HCT116 (cell line): ENCODE data around the gene ADRM1. TPM values are rescaled to one million over a fixed set of nuclear protein-coding genes. Genes with fewer than 3 reads are reported as not detected.

Experiments used
- ATAC-seq: fragments of 200-7000 bp; cut with Tn5 transposase; 2 replicates; pipeline ENCODE4 v1.9.1; 2020; ENCODE audit warnings: mild to moderate bottlenecking, moderate library complexity
- BruUV-seq: library from RNA; stranded (reverse); fragments of 400-500 nt; replicated peaks from 2 replicates; lab custom pipeline; 2021; lab: Mats Ljungman, UMichigan
- CTCF ChIA-PET: fragments of 300-600 bp; sonication (Branson Sonifier 250); formaldehyde crosslinking; loops from one replicate; lab custom pipeline; 2021; ENCODE audit warnings: antibody characterized with exemption; lab: Charles Lee
- POLR2A ChIA-PET: fragments of 300-600, 350-600 bp; sonication (Branson Sonifier 250); formaldehyde crosslinking; loops from one replicate; lab custom pipeline; 2021; ENCODE audit warnings: antibody characterized with exemption; lab: Charles Lee
- RAD21 ChIA-PET, 2 experiments: fragments of 300-600 bp; sonication (Branson Sonifier 250); formaldehyde crosslinking; loops; one replicate each; lab custom pipeline; 2023; ENCODE audit warnings: low total read pairs in 2 of 2; ENCODE audit not compliant: uncharacterized antibody in 2 of 2, unreplicated experiment in 2 of 2, low non-redundant PET in 1 of 2; lab: Charles Lee
- DNase-seq: peaks from one replicate; pipeline ENCODE4 v3.0.0-alpha.2; 2010; ENCODE audit warnings: low read depth, low spot score
- H2AFZ ChIP-seq: fragments of 200-600 bp; shearing (Covaris generic), sonication (generic); 2 replicates; pipeline ENCODE4 v1.6.1; 2017; ENCODE audit warnings: low read depth, mixed run types, mixed read lengths, antibody characterized with exemption, low read length; ENCODE audit not compliant: poor library complexity, severe bottlenecking
- H3K27ac ChIP-seq: 2 replicates; pipeline ENCODE4 v1.5.1; 2012; ENCODE audit warnings: low read depth, low read length
- H3K27me3 ChIP-seq: fragments of 200-600 bp; sonication (generic); 2 replicates; pipeline ENCODE4 v1.6.1; 2016; ENCODE audit warnings: mixed run types, low read length, mixed read lengths; ENCODE audit not compliant: insufficient read depth
- H3K36me3 ChIP-seq, 2 experiments: fragments of 200-500 bp in 1 of 2; fragments of 200-600 bp in 1 of 2; sonication (Bioruptor generic) in 1 of 2; sonication (generic) in 1 of 2; 2 replicates each; pipeline versions ENCODE4 v1.5.1 to v1.6.1; 2014 to 2016; ENCODE audit warnings: low read length in 2 of 2, inconsistent platforms in 1 of 2, mixed read lengths in 1 of 2, mixed run types in 1 of 2; ENCODE audit not compliant: insufficient read depth in 2 of 2, control insufficient read depth in 1 of 2
- H3K4me1 ChIP-seq, 2 experiments: fragments of 200-600 bp in 1 of 2; sonication (generic) in 1 of 2; 2 replicates each; pipeline versions ENCODE4 v1.5.1 to v1.6.1; 2012 to 2017; ENCODE audit warnings: low read length in 2 of 2, inconsistent platforms in 1 of 2, mild to moderate bottlenecking in 1 of 2, mixed read lengths in 1 of 2, mixed run types in 1 of 2, moderate library complexity in 1 of 2; ENCODE audit not compliant: insufficient read depth in 2 of 2, control insufficient read depth in 1 of 2
- H3K4me2 ChIP-seq: fragments of 200-600 bp; sonication (generic); 2 replicates; pipeline ENCODE4 v1.6.1; 2017; ENCODE audit warnings: mixed run types, low read length, mixed read lengths
- H3K4me3 ChIP-seq, 2 experiments: fragments of 200-600 bp in 1 of 2; sonication (generic) in 1 of 2; replicated peaks in 1 of 2; 2 replicates each; pipeline ENCODE4 v1.5.1; 2011 to 2016; ENCODE audit warnings: low read length in 2 of 2, control low read depth in 1 of 2, low read depth in 1 of 2, mild to moderate bottlenecking in 1 of 2, mixed read lengths in 1 of 2, mixed run types in 1 of 2
- H3K79me2 ChIP-seq: fragments of 200-600 bp; sonication (generic); 2 replicates; pipeline ENCODE4 v1.6.1; 2017; ENCODE audit warnings: mild to moderate bottlenecking, mixed run types, low read length, moderate library complexity, mixed read lengths; ENCODE audit not compliant: insufficient read depth
- H3K9ac ChIP-seq: fragments of 200-600 bp; sonication (generic); 2 replicates; pipeline ENCODE4 v1.6.1; 2016; ENCODE audit warnings: low read length, mixed read lengths
- H3K9me2 ChIP-seq: fragments of 200-600 bp; sonication (generic), shearing (Covaris generic); 2 replicates; pipeline ENCODE4 v1.6.1; 2017; ENCODE audit warnings: mixed run types, mild to moderate bottlenecking, moderate library complexity; ENCODE audit not compliant: insufficient read depth
- H3K9me3 ChIP-seq, 2 experiments: fragments of 200-500 bp in 1 of 2; fragments of 200-600 bp in 1 of 2; sonication (Bioruptor generic) in 1 of 2; sonication (generic) in 1 of 2; 2 replicates each; pipeline ENCODE4 v1.6.1; 2014 to 2017; ENCODE audit warnings: low read length in 2 of 2, mixed read lengths in 2 of 2, inconsistent platforms in 1 of 2, low read depth in 1 of 2, mild to moderate bottlenecking in 1 of 2, mixed run types in 1 of 2, moderate library complexity in 1 of 2; ENCODE audit not compliant: control insufficient read depth in 1 of 2, insufficient read depth in 1 of 2
- H4K20me1 ChIP-seq: fragments of 200-600 bp; sonication (generic), shearing (Covaris generic); 2 replicates; pipeline ENCODE4 v1.6.1; 2017; ENCODE audit warnings: mixed run types, mild to moderate bottlenecking, moderate library complexity; ENCODE audit not compliant: insufficient read depth
- CBX3 ChIP-seq: IDR thresholded peaks from 2 replicates; pipeline ENCODE4 v1.6.1; 2012; ENCODE audit warnings: low read depth
- CTCF ChIP-seq, 3 experiments: fragments of 200-600 bp in 1 of 3; sonication (generic) in 1 of 3; IDR thresholded peaks in 2 of 3; conservative IDR thresholded peaks in 1 of 3; 2 replicates each; pipeline ENCODE4 v1.5.1; 2012 to 2017; ENCODE audit warnings: low read depth in 2 of 3, low read length in 2 of 3, antibody characterized with exemption in 1 of 3, borderline replicate concordance in 1 of 3, control low read depth in 1 of 3, mild to moderate bottlenecking in 1 of 3, mixed read lengths in 1 of 3, mixed run types in 1 of 3, moderate library complexity in 1 of 3; ENCODE audit not compliant: insufficient read depth in 1 of 3
- EGR1 ChIP-seq: IDR thresholded peaks from 2 replicates; pipeline ENCODE4 v1.6.1; 2012; ENCODE audit warnings: low read depth
- EZH2 ChIP-seq: fragments of 200-600 bp; sonication (generic); IDR thresholded peaks from 2 replicates; pipeline ENCODE4 v1.6.1; 2017; ENCODE audit warnings: antibody characterized with exemption, mixed run types
- EZH2phosphoT487 ChIP-seq: fragments of 200-600 bp; IDR thresholded peaks from 2 replicates; pipeline ENCODE4 v1.6.1; 2018; ENCODE audit warnings: antibody characterized with exemption, borderline replicate concordance
- MAX ChIP-seq: IDR thresholded peaks from 2 replicates; pipeline ENCODE4 v1.6.1; 2012
- RAD21 ChIP-seq: IDR thresholded peaks from 2 replicates; pipeline ENCODE4 v1.6.1; 2012; ENCODE audit warnings: low read depth, mild to moderate bottlenecking
- ZNF274 ChIP-seq: fragments of 200-500 bp; sonication (Bioruptor generic); IDR thresholded peaks from 2 replicates; pipeline ENCODE4 v1.6.1; 2014; ENCODE audit warnings: mild to moderate bottlenecking, low read depth, low read length, inconsistent platforms
- intact Hi-C: fragments of 100-400 bp; cut with micrococcal nuclease; formaldehyde crosslinking; loops from 2 replicates; pipeline ENCODE4 v1.10.0; 2022
- total RNA-seq: library from RNA; stranded (reverse); gene quantifications from one replicate; pipeline ENCODE4 v1.2.1, GENCODE V29; 2021; ENCODE audit not compliant: unreplicated experiment

Gene ADRM1
- total RNA-seq, 1 experiment from 2014 or later = 158 TPM

GRCh38 chr20:62280303-62280702 lies 22.5 kb upstream of the ADRM1 start (continued):
- no peak for TF ChIP-seq CTCF (IDR thresholded peaks at IDR 0.05 in 2 of 3, conservative IDR thresholded peaks at IDR 0.05 in 1 of 3; ENCODE audit: borderline replicate concordance in 1 of 3, insufficient read depth in 1 of 3, low read depth in 2 of 3, low read length in 2 of 3)
- TF ChIP-seq RAD21 = no peak

- H3K4me3 ChIP-seq = no peak overlapping the region
- H3K79me2 ChIP-seq = no peaks in the 10 kb centered on the region
- BruUV-seq = no TSS peak
- ATAC-seq (no peak), DNase-seq (no peak)
- no peaks in the 10 kb centered on the region for H3K9me2 ChIP-seq
- no peaks in the 10 kb centered on the region for H4K20me1 ChIP-seq
- no peaks in the 10 kb centered on the region for H3K9me3 ChIP-seq
- H3K9ac ChIP-seq = no peak overlapping the region
- H3K27ac ChIP-seq = no peak overlapping the region
- H3K4me1 ChIP-seq = no peaks in the 10 kb centered on the region
- TF ChIP-seq EZH2 = no peak
- TF ChIP-seq EZH2phosphoT487 = no peak
- TF ChIP-seq EGR1 = no peak
- TF ChIP-seq CBX3 = no peak
- TF ChIP-seq ZNF274 = no peak
- TF ChIP-seq MAX = no peak
- ChIA-PET CTCF (no interaction called here), RAD21 (no interaction called here), POLR2A (no interaction called here)
- H3K27me3 ChIP-seq = no peaks in the 10 kb centered on the region
- intact Hi-C loops = no loop called here
- H2AFZ ChIP-seq = no peak overlapping the region
- peaks cover 3 to 12% of the 10 kb centered on the region in 2 experiments; a peak in 2 of 4 replicates for H3K36me3 ChIP-seq
- H3K4me2 ChIP-seq = no peak overlapping the region
These were observed 21.4 kb upstream of the ADRM1 start for GRCh38 chr20:62281161-62281933.
